NB4 (cell line): ENCODE results near the gene KLRD1.

Source experiments
- MYC ChIP-seq: IDR thresholded peaks from 2 replicates; pipeline ENCODE4 v1.6.1; 2011; ENCODE audit warnings: low read depth, low read length
- POLR2A ChIP-seq: IDR thresholded peaks from 2 replicates; pipeline ENCODE4 v1.6.1; 2011; ENCODE audit warnings: mild to moderate bottlenecking; ENCODE audit not compliant: insufficient read length; ENCODE audit errors: extremely low read depth
- TF ChIP-seq, protein P1 (sequence below): IDR thresholded peaks from one replicate; pipeline ENCODE4 v1.5.1; 2012; ENCODE audit warnings: low read depth, low read length
- TF ChIP-seq, protein P2 (sequence below): IDR thresholded peaks from 2 replicates; pipeline ENCODE4 v1.6.1; 2011; ENCODE audit warnings: low read depth, low read length

DNA sequence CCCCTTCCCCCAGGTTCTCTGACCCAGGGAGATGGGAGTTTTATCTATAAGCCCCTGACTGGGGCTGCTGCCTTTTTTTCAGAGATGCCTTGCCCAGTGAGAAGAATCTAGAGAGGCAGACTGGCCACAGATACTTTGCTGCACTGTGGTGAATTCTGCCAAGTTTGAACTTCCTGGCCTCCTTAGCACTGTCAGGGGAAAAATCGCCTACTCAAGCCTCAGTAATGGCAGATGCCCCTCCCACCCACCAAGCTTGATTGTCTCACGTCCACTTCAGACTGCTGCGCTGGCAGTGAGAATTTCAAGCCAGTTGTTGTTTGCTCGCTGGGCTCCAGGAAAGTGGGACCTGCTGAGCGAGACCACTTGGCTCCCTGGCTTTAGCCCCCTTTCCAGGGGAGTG lies 50.5 kb downstream of the KLRD1 start:
- TF ChIP-seq, protein P1, sequence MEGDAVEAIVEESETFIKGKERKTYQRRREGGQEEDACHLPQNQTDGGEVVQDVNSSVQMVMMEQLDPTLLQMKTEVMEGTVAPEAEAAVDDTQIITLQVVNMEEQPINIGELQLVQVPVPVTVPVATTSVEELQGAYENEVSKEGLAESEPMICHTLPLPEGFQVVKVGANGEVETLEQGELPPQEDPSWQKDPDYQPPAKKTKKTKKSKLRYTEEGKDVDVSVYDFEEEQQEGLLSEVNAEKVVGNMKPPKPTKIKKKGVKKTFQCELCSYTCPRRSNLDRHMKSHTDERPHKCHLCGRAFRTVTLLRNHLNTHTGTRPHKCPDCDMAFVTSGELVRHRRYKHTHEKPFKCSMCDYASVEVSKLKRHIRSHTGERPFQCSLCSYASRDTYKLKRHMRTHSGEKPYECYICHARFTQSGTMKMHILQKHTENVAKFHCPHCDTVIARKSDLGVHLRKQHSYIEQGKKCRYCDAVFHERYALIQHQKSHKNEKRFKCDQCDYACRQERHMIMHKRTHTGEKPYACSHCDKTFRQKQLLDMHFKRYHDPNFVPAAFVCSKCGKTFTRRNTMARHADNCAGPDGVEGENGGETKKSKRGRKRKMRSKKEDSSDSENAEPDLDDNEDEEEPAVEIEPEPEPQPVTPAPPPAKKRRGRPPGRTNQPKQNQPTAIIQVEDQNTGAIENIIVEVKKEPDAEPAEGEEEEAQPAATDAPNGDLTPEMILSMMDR, result no peak
- TF ChIP-seq, protein P2, sequence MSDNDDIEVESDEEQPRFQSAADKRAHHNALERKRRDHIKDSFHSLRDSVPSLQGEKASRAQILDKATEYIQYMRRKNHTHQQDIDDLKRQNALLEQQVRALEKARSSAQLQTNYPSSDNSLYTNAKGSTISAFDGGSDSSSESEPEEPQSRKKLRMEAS, result no peak
- TF ChIP-seq POLR2A (no peak), MYC (no peak)
